Fibroblast of upper back skin (primary cell): Measurements from ENCODE around the gene TEX11.

Source experiments
- DNase-seq: peaks from one replicate; pipeline ENCODE4 v3.0.0-alpha.2; 2013

Gene TEX11

DNA sequence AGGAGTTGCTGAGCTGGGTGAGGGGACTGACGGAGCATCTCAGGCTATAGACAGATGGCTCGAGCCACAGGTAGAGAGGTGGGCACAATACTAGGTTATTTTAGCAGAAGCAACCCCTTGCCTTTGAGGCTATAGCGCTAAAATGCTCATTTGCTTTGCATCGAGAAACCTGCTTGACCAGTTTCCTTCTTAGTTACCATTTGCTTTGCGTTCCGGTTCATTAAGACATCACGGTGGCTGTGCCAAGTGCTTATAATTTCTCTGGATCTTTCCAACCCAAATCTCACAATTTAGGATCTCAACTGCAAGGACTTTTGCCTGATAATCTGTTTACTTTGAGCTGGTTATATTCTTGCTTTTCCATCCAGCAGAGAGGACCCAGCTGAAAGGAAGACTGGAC, 423.0 kb downstream of the TEX11 start:
- no peak for DNase-seq

DNA sequence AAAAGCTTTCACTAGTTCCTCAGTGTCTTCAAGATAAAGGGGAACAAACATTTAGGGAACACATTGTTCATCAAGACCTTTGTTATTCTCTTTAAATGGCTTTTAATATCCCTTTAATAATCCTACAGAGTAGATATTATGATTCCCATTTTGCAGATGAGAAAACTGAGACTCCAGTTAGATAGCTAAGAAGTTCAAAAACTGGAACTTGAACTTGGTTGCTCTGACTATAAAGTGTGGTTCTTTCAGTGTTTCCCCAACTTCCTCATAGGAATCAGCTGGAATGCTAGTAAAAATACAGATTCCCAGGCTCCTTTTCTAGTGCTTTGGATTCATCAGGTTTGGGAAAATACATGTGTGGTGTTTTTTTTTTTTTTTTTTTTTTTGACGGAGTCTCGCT, 426.2 kb downstream of the TEX11 start:
- DNase-seq = no peak

DNA sequence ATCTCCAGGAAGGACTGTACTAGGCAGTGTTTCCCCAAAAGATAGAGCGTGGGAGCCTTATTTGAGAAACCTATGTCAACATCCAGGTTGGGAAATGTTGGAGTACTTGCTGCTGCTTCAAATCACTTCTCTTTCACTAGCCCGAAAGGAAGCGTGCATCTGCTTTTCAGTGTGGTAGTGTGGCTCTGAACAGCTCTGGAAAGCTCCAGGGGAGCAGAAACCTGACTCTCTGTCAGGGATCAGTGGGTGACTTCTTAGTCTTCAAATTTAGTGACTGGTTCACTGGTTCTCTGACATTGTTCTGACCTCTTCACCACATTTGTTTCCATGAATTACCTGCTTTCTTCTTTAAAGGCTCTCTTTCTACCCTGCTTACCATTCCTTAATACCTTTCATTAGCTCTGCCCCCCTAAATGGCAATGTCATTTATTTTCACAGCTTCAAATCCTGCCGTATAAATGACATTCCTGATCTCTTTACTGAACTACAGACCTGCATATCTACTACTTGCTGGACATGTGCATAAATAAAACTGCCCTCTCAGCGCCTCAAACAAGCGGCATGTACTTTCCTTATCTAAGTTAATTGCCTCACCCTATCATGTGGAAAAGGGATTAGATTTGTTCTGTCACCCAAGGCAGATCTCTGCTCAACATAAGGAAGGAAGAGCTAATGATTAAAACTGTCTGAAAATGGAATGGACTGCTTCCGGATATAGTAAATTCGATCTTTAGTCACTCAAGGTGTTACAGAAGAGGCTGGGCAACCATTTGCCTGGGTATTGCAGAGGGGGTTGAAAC, 426.8 kb downstream of the TEX11 start:
- DNase-seq = no peak

DNA sequence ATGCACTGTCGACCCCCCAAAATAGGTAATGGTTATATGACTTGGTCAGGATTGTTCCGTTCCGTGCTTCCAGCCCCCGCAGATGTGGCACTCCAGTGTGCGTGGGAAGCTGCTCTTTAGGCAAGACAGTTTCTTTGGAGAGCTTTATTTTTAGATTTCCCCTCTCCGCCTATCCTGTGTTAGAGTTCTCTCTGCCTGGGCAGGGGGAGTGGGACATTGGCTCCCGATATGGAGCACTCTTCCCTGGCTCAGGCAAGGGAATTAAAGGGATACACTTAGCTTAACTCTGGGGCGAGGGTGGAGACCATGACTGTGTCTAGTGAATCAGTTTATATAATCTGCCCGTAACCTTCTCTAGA, 427.9 kb downstream of the TEX11 start:
- no peak for DNase-seq

DNA sequence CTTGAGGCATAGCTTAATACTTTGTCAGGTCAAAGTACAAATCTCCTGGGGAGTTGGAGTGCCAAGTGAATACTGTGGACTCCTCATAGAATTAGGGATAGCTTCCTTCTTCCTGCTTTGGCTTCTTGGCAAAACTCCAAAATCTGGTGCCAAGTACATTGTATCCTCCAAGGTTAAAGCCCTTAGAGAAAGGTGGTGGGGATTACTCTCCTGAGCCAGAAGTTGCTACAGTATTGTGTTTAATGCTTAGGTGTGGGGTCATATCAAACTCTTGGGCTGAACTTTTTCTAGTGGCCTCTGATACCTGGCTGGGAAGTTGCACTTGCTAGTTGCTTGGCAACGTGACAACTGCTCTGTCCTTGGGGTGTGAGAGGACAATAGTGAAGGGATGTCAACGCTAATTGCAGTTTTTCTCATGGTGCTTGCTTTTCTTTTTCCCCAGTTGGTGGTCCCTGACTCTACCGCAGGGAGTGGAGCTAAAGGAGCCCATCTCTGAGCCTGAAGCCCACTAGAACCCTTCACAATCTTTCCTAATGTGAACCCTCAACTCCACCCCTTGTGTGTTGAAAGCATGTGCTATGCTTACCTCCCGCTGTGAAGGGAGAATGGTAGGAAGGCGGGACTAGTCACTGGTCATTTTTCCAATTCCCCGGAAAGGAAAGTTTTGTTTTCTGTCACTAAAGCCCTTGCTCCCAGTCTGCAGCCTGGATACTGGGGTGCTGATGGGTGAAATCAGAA, 428.4 kb downstream of the TEX11 start:
- DNase-seq = no peak

DNA sequence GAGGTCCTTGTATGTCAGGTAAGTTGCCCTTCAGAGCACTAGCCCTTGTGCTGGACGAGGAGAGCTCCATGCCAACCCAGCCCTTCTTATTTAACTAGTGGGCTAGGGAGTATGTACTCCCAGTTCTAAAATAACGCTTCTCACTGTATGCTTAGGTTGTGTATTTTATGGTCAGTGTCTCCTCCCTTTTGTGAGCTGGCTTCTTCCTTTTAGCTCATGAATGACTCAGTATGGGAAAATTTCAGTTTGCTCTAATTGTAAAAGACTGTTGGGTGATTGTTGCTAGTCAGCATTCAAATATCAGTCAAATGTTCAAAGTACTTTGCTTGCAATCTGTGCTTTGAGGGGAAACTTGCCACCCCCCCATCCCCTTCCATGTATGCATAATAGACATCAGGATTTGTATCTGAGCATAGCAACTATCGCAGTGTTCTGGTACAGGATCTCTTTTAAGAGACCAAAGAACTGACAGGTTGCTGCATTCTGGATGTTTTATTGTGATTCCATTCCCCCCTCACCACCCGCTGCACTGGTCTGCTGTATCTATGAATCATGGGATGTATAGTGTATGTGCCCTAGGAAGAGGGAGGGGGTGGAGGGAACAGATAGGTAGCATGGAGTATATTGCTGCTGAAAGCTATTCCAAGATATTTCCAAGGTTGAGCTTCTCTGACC, 429.1 kb downstream of the TEX11 start:
- peak; percentile 66 for DNase-seq
